ENCODE measurements around the gene SOX6.

SOX6 gene

GRCh38 chr11:16279524-16279923, 76.8 kb downstream of the SOX6 start:
- DNase-seq (ENCODE audit: extremely low read depth, low read depth): no peak
- no peak overlapping the region for H3K4me3 ChIP-seq (replicated peaks; ENCODE audit: low read depth, low read length)
- no peak for TF ChIP-seq CTCF (IDR thresholded peaks at IDR 0.05; ENCODE audit: low read depth, low read length, missing control alignments)

GRCh38 chr11:16278979-16279378, 77.4 kb downstream of the SOX6 start:
- no peak for TF ChIP-seq CTCF (IDR thresholded peaks at IDR 0.05; ENCODE audit: low read depth, low read length, missing control alignments)
- DNase-seq (ENCODE audit: extremely low read depth, low read depth): no peak
- no peak overlapping the region for H3K4me3 ChIP-seq (replicated peaks; ENCODE audit: low read depth, low read length)

GRCh38 chr11:16278273-16278672, 78.1 kb downstream of the SOX6 start:
- DNase-seq (ENCODE audit: extremely low read depth, low read depth): no peak
- no peak overlapping the region for H3K4me3 ChIP-seq (replicated peaks; ENCODE audit: low read depth, low read length)
- no peak for TF ChIP-seq CTCF (IDR thresholded peaks at IDR 0.05; ENCODE audit: low read depth, low read length, missing control alignments)

GRCh38 chr11:16276251-16276650, 80.1 kb downstream of the SOX6 start:
- no peak for TF ChIP-seq CTCF (IDR thresholded peaks at IDR 0.05; ENCODE audit: low read depth, low read length, missing control alignments)
- H3K4me3 ChIP-seq (replicated peaks; ENCODE audit: low read depth, low read length): no peak overlapping the region
- no peak for DNase-seq (ENCODE audit: extremely low read depth, low read depth)

- no peak for DNase-seq (ENCODE audit: extremely low read depth, low read depth)
- H3K4me3 ChIP-seq (replicated peaks; ENCODE audit: low read depth, low read length): no peak overlapping the region
- no peak for TF ChIP-seq CTCF (IDR thresholded peaks at IDR 0.05; ENCODE audit: low read depth, low read length, missing control alignments)
Observed at GRCh38 chr11:16271258-16271657, 85.1 kb downstream of the SOX6 start.

GRCh38 chr11:16266021-16266420, 90.3 kb downstream of the SOX6 start:
- no peak for DNase-seq (ENCODE audit: extremely low read depth, low read depth)
- no peak overlapping the region for H3K4me3 ChIP-seq (replicated peaks; ENCODE audit: low read depth, low read length)
- no peak for TF ChIP-seq CTCF (IDR thresholded peaks at IDR 0.05; ENCODE audit: low read depth, low read length, missing control alignments)

GRCh38 chr11:16265022-16265421, 91.3 kb downstream of the SOX6 start:
- TF ChIP-seq CTCF (IDR thresholded peaks at IDR 0.05; ENCODE audit: low read depth, low read length, missing control alignments): no peak
- H3K4me3 ChIP-seq (replicated peaks; ENCODE audit: low read depth, low read length): no peak overlapping the region
- DNase-seq (ENCODE audit: extremely low read depth, low read depth): no peak

Data from HFF-Myc (cell line).